K562 (cell line): Measurements from ENCODE around the gene RBM17.
"Not testable (repeated sequence)": the region's sequence is repeated elsewhere in the genome, so short reads cannot be mapped to it uniquely, and the experiment has no call there.

ENCODE experiments used
- CBX2 ChIP-seq: fragments of 200-600 bp; sonication (generic); IDR thresholded peaks from one replicate; pipeline ENCODE4 v1.6.1; 2012; ENCODE audit warnings: mild to moderate bottlenecking, low read length, inconsistent platforms; ENCODE audit not compliant: insufficient read depth, poor library complexity, severe bottlenecking
- EP300 ChIP-seq: IDR thresholded peaks from 2 replicates; pipeline ENCODE4 v1.6.1; 2012; ENCODE audit warnings: low read length, improper control_type of control experiment
- EZH2 ChIP-seq: IDR thresholded peaks from 2 replicates; pipeline ENCODE4 v1.6.1; 2012; ENCODE audit warnings: low read depth, mild to moderate bottlenecking, inconsistent platforms, low read length, borderline replicate concordance
- NCOA2 ChIP-seq, 2 experiments: fragments of 450-650 bp; IDR thresholded peaks; 2 replicates each; pipeline ENCODE4 v1.6.1; 2018; ENCODE audit warnings: mild to moderate bottlenecking in 2 of 2, moderate library complexity in 1 of 2; ENCODE audit not compliant: partially characterized antibody in 2 of 2
- POLR2AphosphoS5 ChIP-seq: IDR thresholded peaks from 2 replicates; pipeline ENCODE4 v1.6.1; 2011; ENCODE audit warnings: mild to moderate bottlenecking, low read depth, low read length, moderate library complexity; ENCODE audit not compliant: control insufficient read depth, insufficient read depth
- TBP ChIP-seq: optimal IDR thresholded peaks from 2 replicates; pipeline ENCODE3; 2011; ENCODE audit warnings: low read depth, low read length, improper control_type of control experiment
- ZBTB1 ChIP-seq: sonication (generic); formaldehyde crosslinking; IDR thresholded peaks from 2 replicates; pipeline ENCODE4 v1.8.1; 2023; ENCODE audit warnings: missing genetic modification reagents, low read depth, mild to moderate bottlenecking, borderline replicate concordance
- ZNF263 ChIP-seq: sonication (generic); formaldehyde crosslinking; IDR thresholded peaks from 2 replicates; pipeline ENCODE4 v1.8.0; 2022; ENCODE audit warnings: mild to moderate bottlenecking, missing genetic modification reagents, borderline replicate concordance
- ZZZ3 ChIP-seq: fragments of 450-650 bp; IDR thresholded peaks from 2 replicates; pipeline ENCODE4 v1.6.1; 2016; ENCODE audit warnings: antibody characterized with exemption, mild to moderate bottlenecking, moderate library complexity
- TF ChIP-seq, protein P1 (sequence below), 3 experiments: IDR thresholded peaks in 2 of 3; conservative IDR thresholded peaks in 1 of 3; 2 replicates each; pipeline ENCODE4 v1.5.1; 2011 to 2012; ENCODE audit warnings: low read length in 3 of 3, mild to moderate bottlenecking in 3 of 3, control low read depth in 2 of 3, improper control_type of control experiment in 1 of 3, inconsistent platforms in 1 of 3, low read depth in 1 of 3, mixed read lengths in 1 of 3, moderate library complexity in 1 of 3; ENCODE audit not compliant: insufficient read depth in 2 of 3
- TF ChIP-seq, protein P2 (sequence below): sonication (generic); formaldehyde crosslinking; IDR thresholded peaks from 2 replicates; pipeline ENCODE4 v1.8.1; 2023; ENCODE audit warnings: mild to moderate bottlenecking, missing genetic modification reagents
- TF ChIP-seq, protein P3 (sequence below), 2 experiments: fragments of 450-650 bp; formaldehyde crosslinking in 1 of 2; IDR thresholded peaks; 2 replicates each; pipeline versions ENCODE4 v1.4.0 to v1.6.1; 2014 to 2020; ENCODE audit warnings: mild to moderate bottlenecking in 2 of 2, borderline replicate concordance in 1 of 2, low read depth in 1 of 2
- TF ChIP-seq, protein P4 (sequence below): sonication (generic); formaldehyde crosslinking; IDR thresholded peaks from 2 replicates; pipeline ENCODE4 v1.8.0; 2023; ENCODE audit warnings: mild to moderate bottlenecking, missing genetic modification reagents
- TF ChIP-seq, protein P5 (sequence below): sonication (generic); formaldehyde crosslinking; IDR thresholded peaks from 2 replicates; pipeline ENCODE4 v1.5.0; 2020; ENCODE audit warnings: missing genetic modification reagents

DNA sequence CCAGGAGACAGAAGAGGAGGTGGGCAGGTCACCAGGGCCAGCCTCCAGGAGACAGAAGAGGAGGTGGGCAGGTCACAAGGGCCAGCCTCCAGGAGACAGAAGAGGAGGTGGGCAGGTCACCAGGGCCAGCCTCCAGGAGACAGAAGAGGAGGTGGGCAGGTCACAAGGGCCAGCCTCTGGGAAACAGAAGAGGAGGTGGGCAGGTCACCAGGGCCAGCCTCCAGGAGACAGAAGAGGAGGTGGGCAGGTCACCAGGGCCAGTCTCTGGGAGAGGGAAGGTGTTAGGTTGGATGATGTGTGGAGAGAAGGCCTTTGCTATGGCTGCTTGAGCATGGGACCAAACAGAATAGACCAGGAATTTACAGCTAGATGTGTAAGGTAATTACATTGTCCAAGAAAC lies 38.6 kb downstream of the RBM17 start:
- TF ChIP-seq CBX2; ZNF263; POLR2AphosphoS5; NCOA2 (IDR thresholded peaks at IDR 0.05; ENCODE audit: partially characterized antibody in 2 of 2); ZZZ3; EZH2; ZBTB1; EP300; TBP: not testable (repeated sequence)
- TF ChIP-seq, protein P1, sequence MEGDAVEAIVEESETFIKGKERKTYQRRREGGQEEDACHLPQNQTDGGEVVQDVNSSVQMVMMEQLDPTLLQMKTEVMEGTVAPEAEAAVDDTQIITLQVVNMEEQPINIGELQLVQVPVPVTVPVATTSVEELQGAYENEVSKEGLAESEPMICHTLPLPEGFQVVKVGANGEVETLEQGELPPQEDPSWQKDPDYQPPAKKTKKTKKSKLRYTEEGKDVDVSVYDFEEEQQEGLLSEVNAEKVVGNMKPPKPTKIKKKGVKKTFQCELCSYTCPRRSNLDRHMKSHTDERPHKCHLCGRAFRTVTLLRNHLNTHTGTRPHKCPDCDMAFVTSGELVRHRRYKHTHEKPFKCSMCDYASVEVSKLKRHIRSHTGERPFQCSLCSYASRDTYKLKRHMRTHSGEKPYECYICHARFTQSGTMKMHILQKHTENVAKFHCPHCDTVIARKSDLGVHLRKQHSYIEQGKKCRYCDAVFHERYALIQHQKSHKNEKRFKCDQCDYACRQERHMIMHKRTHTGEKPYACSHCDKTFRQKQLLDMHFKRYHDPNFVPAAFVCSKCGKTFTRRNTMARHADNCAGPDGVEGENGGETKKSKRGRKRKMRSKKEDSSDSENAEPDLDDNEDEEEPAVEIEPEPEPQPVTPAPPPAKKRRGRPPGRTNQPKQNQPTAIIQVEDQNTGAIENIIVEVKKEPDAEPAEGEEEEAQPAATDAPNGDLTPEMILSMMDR (IDR thresholded peaks at IDR 0.05 in 2 of 3, conservative IDR thresholded peaks at IDR 0.05 in 1 of 3; ENCODE audit: insufficient read depth in 2 of 3, low read depth in 1 of 3, low read length in 3 of 3) = not testable (repeated sequence)
- TF ChIP-seq, protein P2, sequence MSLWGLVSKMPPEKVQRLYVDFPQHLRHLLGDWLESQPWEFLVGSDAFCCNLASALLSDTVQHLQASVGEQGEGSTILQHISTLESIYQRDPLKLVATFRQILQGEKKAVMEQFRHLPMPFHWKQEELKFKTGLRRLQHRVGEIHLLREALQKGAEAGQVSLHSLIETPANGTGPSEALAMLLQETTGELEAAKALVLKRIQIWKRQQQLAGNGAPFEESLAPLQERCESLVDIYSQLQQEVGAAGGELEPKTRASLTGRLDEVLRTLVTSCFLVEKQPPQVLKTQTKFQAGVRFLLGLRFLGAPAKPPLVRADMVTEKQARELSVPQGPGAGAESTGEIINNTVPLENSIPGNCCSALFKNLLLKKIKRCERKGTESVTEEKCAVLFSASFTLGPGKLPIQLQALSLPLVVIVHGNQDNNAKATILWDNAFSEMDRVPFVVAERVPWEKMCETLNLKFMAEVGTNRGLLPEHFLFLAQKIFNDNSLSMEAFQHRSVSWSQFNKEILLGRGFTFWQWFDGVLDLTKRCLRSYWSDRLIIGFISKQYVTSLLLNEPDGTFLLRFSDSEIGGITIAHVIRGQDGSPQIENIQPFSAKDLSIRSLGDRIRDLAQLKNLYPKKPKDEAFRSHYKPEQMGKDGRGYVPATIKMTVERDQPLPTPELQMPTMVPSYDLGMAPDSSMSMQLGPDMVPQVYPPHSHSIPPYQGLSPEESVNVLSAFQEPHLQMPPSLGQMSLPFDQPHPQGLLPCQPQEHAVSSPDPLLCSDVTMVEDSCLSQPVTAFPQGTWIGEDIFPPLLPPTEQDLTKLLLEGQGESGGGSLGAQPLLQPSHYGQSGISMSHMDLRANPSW (CRISPR knock-in tag) = not testable (repeated sequence)
- TF ChIP-seq, protein P3, sequence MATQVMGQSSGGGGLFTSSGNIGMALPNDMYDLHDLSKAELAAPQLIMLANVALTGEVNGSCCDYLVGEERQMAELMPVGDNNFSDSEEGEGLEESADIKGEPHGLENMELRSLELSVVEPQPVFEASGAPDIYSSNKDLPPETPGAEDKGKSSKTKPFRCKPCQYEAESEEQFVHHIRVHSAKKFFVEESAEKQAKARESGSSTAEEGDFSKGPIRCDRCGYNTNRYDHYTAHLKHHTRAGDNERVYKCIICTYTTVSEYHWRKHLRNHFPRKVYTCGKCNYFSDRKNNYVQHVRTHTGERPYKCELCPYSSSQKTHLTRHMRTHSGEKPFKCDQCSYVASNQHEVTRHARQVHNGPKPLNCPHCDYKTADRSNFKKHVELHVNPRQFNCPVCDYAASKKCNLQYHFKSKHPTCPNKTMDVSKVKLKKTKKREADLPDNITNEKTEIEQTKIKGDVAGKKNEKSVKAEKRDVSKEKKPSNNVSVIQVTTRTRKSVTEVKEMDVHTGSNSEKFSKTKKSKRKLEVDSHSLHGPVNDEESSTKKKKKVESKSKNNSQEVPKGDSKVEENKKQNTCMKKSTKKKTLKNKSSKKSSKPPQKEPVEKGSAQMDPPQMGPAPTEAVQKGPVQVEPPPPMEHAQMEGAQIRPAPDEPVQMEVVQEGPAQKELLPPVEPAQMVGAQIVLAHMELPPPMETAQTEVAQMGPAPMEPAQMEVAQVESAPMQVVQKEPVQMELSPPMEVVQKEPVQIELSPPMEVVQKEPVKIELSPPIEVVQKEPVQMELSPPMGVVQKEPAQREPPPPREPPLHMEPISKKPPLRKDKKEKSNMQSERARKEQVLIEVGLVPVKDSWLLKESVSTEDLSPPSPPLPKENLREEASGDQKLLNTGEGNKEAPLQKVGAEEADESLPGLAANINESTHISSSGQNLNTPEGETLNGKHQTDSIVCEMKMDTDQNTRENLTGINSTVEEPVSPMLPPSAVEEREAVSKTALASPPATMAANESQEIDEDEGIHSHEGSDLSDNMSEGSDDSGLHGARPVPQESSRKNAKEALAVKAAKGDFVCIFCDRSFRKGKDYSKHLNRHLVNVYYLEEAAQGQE (IDR thresholded peaks at IDR 0.05; ENCODE audit: borderline replicate concordance) = not testable (repeated sequence)
- TF ChIP-seq, protein P3 (CRISPR knock-in tag; IDR thresholded peaks at IDR 0.05; ENCODE audit: low read depth) = not testable (repeated sequence)
- TF ChIP-seq, protein P4, sequence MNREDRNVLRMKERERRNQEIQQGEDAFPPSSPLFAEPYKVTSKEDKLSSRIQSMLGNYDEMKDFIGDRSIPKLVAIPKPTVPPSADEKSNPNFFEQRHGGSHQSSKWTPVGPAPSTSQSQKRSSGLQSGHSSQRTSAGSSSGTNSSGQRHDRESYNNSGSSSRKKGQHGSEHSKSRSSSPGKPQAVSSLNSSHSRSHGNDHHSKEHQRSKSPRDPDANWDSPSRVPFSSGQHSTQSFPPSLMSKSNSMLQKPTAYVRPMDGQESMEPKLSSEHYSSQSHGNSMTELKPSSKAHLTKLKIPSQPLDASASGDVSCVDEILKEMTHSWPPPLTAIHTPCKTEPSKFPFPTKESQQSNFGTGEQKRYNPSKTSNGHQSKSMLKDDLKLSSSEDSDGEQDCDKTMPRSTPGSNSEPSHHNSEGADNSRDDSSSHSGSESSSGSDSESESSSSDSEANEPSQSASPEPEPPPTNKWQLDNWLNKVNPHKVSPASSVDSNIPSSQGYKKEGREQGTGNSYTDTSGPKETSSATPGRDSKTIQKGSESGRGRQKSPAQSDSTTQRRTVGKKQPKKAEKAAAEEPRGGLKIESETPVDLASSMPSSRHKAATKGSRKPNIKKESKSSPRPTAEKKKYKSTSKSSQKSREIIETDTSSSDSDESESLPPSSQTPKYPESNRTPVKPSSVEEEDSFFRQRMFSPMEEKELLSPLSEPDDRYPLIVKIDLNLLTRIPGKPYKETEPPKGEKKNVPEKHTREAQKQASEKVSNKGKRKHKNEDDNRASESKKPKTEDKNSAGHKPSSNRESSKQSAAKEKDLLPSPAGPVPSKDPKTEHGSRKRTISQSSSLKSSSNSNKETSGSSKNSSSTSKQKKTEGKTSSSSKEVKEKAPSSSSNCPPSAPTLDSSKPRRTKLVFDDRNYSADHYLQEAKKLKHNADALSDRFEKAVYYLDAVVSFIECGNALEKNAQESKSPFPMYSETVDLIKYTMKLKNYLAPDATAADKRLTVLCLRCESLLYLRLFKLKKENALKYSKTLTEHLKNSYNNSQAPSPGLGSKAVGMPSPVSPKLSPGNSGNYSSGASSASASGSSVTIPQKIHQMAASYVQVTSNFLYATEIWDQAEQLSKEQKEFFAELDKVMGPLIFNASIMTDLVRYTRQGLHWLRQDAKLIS (CRISPR knock-in tag) = not testable (repeated sequence)
- TF ChIP-seq, protein P5, sequence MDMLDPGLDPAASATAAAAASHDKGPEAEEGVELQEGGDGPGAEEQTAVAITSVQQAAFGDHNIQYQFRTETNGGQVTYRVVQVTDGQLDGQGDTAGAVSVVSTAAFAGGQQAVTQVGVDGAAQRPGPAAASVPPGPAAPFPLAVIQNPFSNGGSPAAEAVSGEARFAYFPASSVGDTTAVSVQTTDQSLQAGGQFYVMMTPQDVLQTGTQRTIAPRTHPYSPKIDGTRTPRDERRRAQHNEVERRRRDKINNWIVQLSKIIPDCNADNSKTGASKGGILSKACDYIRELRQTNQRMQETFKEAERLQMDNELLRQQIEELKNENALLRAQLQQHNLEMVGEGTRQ (CRISPR knock-in tag) = not testable (repeated sequence)
